Activated CD8-positive, alpha-beta memory T cell treated with anti-CD3 and anti-CD28 coated beads, Interleukin-2, amount 50 U/mL, for 24 hours (primary cell): ENCODE results near the gene SRP72.
"Not testable (repeated sequence)": the region's sequence is repeated elsewhere in the genome, so short reads cannot be mapped to it uniquely, and the experiment has no call there.

Experiments used
- DNase-seq: peaks from one replicate; pipeline ENCODE4 v3.0.0-alpha.2; 2020; ENCODE audit errors: extremely low read depth

Gene SRP72, protein sequence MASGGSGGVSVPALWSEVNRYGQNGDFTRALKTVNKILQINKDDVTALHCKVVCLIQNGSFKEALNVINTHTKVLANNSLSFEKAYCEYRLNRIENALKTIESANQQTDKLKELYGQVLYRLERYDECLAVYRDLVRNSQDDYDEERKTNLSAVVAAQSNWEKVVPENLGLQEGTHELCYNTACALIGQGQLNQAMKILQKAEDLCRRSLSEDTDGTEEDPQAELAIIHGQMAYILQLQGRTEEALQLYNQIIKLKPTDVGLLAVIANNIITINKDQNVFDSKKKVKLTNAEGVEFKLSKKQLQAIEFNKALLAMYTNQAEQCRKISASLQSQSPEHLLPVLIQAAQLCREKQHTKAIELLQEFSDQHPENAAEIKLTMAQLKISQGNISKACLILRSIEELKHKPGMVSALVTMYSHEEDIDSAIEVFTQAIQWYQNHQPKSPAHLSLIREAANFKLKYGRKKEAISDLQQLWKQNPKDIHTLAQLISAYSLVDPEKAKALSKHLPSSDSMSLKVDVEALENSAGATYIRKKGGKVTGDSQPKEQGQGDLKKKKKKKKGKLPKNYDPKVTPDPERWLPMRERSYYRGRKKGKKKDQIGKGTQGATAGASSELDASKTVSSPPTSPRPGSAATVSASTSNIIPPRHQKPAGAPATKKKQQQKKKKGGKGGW

DNA sequence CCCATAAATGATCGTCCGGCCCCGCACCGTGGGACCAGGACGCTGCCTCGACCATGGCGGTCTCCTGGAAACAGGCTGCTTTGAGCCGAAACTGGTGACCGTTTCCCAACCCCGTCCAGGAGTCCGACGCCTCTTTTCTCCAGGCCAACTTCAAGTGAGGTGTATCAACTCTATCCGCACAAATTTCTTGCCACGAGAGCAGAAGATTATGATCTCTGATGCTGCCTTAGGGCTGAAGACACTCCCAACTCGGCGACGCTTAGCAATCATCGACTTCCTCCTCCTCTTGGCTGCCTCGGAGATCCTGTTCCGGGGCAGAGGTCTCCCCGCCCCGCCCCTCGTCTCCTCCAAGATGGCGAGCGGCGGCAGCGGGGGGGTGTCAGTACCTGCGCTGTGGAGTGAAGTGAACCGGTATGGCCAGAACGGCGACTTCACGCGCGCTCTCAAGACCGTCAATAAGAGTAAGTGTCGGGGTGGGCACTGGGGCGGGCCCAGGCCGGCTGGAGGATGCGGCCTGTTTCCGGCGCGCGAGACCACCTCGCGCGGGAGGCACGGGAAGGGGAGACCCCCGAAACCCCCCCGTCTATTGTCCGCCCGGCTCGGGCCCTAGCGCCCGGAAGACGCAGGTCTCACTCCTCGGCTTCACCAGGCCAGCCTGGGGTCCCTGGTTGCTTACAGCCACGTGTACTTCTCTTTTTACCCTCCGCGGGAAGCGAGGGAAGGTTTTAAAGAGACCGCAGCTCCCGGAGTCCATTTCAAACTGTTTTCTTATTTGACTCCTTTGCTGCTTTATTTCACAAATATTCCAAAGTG is at the start of gene SRP72:
Gene SRP72 (plus strand): TSS at position 334 of the 813 bp plus-strand sequence. CDS start 19 bp downstream, at position 353.
- DNase-seq, result peak; percentile 75

DNA sequence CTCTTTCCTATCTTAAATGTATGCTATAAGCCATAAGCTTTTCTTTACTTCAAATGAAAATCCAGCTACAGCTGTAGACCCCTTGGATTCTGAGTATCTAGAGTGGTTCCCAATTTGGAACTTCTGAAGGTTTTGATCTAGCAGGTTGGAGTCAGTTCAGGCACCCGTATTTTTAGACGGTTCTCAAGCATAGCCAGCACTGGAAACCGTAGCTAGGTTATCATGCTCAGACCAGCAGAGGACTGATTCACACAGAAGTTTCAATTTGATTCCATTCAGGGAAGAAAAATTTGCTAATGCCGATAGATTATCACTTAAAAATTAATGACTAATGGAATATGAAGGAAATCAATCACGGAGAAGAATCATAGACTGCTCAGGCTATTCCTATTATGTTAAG is 43.2 kb upstream of the SRP72 start:
- DNase-seq, result no peak

DNA sequence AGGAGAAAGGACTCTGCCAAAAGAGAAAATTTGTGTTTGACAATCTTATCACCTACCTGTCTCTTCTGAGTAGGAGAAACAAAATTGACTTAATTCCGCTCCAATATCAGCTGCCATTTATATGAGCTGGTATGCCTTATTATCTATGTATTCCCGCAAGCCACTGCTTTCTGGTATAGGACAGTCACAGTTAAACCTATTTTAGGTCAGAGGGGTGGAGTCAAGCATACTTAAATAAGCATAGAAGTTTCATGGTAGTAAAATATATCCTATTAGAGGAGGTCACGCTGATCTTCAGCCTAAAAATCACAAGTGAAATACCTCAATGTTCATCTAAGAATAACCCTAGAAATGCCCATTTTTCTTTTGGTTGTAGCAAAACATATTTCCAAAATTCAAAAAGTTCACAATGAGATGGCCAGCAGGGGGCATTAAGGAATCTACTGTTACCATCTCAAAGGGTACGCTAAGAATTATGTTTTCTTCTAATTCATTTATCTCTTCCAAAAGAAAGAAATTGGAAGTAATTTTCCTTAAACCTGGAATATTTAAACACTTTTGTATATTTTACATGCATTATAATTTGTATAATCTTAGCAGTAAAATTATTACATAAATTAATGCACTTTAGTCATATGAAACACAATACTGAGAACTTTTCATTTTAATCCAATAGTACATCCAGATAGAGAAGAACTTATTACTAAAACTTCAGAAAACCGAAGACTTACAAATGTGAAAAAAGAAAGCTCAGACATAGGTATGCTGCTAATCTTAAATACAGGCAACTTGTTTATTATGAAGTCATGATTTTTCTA is 42.5 kb upstream of the SRP72 start:
- no peak for DNase-seq

DNA sequence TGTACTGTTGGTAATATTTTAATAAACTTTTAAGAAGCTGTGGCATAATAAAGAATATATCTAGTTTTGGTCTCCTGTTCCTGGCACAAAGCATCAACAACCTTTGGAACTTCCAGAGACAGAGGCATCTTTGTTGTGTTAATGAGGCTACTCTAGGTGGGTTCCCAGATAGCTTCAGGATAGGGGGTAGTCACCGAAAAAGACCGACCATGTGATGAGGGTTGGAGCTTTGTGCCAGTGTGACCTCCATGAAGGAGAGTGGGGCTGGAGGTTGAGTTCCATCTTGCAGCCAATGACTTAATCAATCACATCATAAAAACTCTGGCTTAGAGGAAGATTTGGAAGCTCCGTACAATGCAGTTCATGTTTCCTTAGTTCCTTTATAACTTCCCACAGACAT is 41.9 kb upstream of the SRP72 start:
- no peak for DNase-seq

DNA sequence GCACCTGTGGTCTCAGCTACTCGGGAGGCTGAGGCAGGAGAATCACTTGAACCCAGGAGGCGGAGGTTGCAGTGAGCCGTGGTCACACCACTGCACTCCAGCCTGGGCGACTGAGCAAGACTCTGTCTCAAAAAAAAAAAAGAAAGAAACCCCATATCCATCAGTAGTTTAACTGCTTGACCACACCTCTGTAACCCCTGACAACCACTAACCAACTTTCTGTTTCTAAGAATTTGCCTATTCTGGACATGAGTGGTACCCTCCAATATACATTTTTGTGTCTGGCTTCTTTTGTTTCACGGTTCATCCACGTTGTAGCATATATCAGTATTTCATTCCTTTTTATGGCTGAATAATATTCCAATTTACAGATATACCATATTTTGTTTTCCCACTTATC is 41.1 kb upstream of the SRP72 start:
- DNase-seq, result no peak

DNA sequence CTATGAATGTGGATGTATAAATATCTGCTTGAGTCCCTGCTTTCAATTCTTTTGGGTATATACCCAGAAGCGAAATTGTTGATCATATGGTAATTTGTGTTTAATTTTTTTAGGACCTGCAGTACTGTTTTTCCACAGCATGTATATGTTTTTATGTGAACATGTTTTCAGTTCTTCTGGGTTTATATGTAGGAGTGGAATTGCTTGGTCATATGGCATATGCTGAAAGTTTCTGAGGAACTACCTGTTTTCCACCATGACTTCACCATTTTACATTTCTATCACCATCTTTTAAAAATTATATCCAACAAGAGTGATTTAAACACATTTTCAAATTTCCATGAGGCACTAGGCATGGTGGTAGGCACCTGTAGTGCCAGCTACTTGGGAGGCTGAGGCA is 40.2 kb upstream of the SRP72 start:
- no peak for DNase-seq

DNA sequence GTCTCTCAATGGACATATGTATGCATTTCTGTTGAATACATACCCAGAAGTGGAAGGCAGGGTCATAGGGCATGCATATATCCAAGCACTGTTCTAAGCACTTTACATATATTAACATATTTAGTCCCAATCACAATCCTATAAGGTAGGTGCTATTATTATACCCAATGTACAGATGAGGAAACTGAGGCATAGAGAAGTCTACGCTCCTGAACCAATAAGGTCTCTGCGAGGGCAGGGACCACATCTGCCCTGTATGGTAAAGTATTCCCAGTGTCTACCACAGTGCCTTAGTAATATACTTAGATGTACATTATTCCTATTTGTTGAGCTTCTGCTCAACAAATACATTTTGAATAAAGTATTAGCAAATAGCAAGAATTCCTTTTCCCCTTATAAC is 37.2 kb upstream of the SRP72 start:
- no peak for DNase-seq

DNA sequence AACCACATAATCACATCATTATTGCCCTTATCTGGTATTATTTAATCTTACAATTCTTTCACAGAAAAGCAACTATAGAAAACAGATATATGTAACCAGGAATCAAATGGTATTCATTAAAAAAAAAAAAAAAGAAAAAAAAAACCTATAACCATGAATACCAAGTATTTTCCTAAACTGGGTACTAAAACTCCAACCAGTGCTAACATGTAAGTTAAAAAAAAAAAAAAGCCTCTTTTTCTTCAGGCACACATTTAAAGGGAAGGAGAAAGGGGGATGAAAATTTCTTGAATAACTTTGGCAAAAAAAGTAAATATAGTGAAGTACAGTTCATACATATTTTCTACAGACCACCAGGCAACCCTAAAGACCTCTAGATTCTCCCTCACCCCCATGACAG is 34.1 kb upstream of the SRP72 start:
- no peak for DNase-seq

DNA sequence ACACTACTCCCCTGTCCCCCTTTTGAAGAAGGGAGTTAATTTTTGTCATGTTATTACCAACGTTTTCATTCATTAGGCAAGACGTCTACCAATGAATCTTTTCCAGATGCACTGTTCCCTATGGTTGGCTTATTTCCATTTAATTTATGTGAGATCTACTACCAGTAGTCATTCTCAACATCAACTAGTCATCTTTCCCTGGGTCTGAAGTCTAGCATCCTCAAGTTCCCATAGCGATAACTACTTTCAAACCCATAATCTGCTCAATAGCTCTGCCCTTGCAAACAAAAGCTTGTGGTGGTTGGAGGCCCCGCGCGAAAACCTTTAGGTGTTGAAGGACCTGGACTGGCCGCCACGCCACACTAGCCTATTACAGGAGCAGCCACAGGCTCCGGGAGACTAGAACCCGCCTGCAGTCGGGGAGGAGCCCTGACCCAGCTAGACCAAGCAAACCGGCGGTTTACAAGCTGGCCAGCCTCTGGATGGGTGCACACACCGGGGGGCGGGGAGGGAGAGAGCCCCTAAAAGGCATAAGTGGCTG is 32.7 kb upstream of the SRP72 start:
- no peak for DNase-seq

DNA sequence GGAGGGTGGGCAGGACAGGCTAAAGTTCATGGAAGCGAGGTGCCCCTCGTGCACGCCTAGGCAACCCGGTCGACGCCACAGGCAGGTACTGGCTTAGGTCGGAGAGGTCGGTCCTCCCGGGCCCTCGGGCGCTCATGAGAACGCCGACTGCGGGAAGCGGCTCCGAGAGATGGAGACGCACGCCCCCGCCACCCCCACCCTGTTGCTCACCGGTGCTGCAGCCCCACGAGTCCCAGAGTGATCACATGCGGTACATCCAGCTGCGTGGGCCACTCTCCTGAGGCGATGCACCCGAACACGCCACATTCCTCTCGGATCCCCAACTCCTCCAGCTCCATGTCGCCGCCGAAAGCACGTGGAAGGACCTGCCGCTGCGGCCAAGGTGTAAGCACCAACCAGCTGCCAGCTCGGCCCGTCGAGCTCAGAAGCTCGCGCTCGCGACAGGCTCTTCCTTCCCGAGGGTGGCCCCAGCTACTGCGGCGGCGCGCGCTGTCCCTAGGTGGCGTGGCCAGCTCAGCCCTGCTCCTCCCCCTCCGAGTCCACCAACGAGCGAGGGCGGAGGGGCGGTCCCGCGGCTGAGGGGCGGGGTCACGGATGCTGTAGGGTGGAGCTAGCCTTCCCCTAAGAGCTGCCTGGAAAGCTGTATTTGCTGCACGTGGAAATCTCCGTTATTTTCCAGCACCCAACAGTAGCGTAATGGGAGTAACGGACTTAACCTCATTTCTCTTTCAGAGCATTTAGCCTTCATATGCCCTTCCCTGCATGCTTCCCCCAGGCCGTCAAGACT is 32.1 kb upstream of the SRP72 start, which contains the start of gene PPAT:
Gene PPAT (minus strand): TSS at position 476 of the 787 bp plus-strand sequence. CDS start 138 bp downstream, at position 338.
- peak; percentile 96 for DNase-seq

DNA sequence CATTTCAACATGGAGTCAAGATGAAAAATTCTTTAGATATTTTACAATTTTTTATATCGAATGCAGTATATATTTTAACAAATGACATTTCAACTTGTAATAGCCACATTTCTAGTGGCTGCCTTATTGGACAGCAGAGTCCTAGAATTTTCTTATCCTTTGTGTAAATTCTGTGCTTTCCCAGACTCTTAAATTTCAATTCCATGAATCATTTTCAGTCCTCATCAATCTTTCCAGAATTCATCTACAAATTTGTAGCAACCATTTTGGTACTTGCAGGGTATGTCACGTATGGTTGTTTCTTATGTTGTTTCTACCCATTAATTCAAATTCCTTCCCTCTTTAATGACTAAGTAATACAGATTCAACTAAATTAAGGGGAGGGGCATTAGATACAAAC is 28.7 kb upstream of the SRP72 start:
- DNase-seq, result no peak

DNA sequence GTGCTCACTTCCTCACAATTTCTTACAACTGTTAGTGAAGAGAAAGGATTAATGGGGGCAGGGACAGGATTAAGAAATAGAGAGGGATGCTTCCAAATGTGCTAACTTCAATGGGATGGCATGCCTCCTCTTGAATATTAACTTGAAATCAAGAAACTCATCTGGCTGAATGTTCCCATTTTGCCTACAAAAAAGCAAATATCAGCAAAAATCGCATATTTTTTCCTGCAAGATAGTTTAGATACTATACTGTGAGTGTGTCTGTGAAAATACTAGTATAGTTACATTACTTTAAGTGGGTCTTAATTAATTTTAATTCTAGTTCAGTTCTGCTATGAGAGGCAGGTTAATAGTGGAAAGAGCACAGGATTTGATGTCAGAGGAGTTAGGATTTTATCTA is 26.4 kb upstream of the SRP72 start:
- no peak for DNase-seq

DNA sequence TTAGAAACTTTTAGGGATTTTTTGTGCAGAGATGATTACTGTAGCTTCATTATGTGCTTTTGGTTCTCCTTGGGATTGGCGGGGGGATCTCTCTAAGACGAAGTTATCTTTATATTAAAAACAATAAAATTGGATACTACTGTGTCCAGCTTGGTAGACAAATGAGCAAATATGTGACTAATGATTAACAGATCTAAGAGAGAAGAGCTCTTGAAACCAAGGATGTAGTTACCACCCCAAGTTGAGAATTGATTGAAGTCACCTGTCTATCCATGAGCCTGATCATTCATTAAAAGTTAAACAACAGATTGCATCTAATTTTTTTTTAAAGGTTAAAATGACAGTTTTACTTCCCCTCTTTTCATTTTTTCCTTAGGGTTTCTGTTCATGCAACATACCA is 22.7 kb upstream of the SRP72 start:
- no peak for DNase-seq

DNA sequence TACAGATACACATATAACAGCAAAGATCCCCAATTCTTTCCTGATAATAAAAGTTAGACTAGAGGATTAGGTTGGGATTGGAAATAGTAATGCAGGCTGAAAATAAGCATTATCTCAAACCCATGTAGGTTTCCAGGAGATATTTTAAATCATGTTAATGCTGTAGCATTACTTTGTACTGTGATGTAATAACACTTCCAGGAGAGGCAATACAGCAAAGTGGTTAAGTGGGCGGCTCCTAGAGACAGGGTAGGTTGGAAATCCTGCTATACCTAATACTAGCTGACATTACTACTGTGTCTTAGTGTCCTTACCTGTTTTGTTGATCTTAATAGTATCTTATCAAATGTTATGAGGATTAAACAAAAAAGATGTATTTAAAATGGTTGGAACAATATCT is 21.7 kb upstream of the SRP72 start:
- no peak for DNase-seq

DNA sequence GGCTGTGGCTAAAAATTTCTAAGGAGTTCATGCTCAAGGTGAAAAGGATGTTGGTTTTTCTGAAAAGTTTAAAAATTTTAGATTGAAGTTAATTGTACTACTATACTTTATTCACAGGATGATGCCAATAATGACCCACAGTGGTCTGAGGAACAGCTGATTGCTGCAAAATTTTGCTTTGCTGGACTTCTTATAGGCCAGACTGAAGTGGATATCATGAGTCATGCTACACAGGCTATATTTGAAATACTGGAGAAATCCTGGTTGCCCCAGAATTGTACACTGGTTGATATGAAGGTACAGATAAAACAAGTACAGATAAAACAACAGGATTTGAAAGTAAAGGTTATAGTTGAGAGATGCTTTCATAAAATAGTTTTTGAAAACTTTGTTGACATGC is 19.1 kb upstream of the SRP72 start:
- no peak for DNase-seq

DNA sequence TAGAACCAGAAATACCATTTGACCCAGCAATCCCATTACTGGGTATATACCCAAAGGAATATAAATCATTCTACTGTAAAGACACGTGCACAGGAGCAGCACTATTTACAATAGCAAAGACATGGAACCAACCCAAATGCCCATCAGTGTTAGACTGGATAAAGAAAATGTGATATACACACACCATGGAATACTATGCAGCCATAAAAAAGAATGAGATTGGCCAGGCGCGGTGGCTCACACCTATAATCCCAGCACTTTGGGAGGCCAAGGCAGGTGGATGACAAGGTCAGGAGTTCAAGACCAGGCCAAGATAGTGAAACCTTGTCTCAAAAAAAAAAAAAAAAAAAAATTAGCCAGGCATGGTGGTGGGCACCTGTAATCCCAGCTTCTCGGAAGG is 17.9 kb upstream of the SRP72 start:
- not testable (repeated sequence) for DNase-seq

DNA sequence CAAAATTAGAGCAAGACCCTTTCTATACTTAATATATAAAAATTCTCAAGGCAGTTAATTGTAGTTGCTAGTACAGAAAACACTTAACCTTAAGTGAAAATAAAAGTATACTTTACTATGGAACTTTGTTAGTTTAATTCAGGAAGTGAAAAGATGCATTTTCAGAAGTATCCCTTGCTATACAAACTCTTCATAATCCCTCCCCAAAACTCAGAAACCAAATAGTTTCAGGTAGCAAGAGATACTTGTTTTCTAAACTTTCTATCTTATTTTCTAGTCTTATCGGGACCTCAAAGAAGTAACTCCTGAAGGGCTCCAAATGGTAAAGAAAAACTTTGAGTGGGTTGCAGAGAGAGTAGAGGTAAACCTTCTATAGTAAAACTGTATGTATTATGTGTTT is 17.1 kb upstream of the SRP72 start:
- no peak for DNase-seq

DNA sequence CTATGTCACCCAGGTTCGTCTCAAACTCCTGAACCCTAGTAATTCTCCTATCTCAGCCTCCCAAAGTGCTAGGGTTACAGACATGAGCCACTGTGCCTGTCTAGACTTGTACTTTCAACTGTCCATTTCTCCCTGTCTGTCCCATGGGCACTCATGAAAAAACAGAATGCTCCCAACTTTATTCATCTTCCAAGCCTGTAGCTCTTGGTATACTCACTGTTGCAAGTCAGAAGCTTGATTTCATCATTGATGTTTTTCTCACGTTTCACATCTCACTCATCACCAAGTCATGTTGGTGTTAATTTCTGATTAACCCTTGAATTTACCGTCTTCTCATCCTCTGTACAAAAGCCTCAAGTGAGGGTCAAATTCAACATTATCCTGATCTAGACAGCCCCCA is 7.3 kb upstream of the SRP72 start:
- DNase-seq, result no peak

DNA sequence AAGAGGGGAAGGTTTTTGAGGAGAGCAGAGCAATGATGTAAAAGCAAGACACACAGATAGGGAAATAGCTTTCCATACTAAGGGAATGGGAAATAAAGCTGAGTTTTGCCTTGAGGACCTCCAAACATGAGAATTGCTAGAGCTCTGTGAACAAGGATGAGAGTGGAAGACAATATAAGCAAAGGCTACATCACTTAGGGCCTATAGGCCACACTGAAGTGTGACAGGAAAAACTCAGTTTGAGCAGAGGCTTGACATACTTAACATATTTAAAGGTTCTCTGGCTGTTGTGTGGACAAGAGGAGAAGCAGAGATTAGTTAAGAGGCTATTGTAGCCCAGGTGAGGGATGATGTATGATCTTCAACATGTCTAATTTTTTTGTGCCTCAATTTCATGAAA is 5.3 kb upstream of the SRP72 start:
- DNase-seq, result no peak

DNA sequence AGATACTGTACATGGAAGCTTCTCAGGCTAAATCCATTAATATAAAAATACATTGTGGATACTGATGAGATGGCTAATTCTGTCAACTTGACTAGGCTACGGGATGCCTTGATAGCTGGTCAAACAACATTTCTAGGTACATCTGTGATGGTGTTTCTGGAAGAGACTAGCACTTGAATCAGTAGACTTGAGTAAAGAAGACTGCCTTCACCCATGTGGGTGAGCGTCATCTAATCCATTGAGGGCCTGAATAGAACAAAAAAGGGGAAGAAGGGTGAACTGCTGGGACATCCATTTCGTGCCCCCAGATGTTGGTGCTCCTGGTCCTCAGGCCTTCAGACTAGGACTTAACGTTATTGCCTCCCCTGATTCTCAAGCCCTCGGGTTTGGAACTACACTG is 3.7 kb upstream of the SRP72 start:
- DNase-seq, result no peak

DNA sequence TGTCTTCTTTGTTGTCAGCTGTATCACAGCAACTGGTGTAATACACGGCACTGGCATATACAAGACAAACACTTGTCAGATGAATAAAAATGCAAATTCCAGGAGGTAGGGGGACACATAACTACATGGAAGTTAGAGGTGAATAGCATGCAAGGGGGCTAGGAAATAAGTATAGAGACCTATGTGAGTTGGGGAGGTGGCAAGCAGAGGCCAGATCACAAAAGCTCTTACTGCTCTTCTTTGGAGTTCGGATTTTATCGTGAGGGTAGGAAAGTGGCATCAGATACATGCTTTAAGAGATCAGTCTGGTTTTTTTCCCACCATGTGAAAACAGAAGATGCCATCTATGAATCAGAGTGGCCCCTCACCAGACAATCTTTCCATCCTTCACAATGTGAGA is 2.8 kb upstream of the SRP72 start:
- no peak for DNase-seq
